Stimulated activated CD4-positive, alpha-beta T cell treated with anti-CD3 and anti-CD28 coated beads, Interleukin-2, amount 100 ng/mL, for 4 hours (primary cell): ENCODE measurements around the gene FEN1.

Source experiments
- DNase-seq: peaks from one replicate; pipeline ENCODE4 v3.0.0-alpha.2; 2020; ENCODE audit warnings: low read depth

FEN1 gene

DNA sequence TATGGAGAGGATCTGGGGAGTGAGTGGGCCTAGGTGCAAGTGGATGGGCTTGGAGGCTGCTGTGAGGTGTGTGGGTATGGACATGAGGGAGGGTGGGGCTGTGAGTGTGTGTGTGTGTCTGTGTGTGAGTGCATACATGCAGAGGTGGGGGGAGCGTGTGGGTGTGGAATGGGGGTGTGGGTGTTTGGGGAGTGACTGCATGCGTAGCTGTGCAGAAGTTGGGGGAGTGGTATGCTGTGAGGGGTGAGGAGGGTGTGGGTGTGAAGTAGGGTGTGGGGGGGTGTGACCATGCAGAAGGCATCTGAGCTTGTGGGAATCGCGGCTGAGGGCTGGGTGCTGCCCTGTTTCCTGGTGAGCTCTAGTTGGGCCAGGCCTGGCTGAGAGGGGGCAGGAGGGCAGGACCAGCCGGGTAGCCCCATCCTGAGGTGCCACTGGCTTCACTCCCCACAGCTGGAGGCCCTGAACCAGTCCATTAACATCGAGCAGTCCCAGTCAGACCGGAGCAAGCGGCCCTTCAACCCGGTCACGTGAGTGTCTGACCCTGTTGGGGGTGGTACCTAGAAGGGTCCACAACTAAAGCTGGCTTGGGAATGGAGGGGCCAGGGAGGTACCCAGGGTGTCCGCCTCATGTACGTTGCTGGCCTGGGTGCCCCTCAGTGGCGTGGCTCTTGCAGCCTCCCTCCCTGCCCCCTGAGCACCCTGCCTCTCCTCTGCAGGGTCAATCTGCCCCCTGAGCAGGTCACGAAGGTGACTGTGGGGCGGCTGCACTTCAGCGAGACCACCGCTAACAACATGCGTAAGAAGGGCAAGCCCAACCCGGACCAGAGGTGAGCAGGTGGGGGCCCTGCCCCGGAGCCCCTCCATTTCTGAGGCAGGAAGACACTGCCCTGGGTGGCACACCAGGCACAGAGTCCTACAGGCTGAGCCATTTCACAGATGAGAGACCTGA lies 16.8 kb upstream of the FEN1 start:
- DNase-seq, result no peak

DNA sequence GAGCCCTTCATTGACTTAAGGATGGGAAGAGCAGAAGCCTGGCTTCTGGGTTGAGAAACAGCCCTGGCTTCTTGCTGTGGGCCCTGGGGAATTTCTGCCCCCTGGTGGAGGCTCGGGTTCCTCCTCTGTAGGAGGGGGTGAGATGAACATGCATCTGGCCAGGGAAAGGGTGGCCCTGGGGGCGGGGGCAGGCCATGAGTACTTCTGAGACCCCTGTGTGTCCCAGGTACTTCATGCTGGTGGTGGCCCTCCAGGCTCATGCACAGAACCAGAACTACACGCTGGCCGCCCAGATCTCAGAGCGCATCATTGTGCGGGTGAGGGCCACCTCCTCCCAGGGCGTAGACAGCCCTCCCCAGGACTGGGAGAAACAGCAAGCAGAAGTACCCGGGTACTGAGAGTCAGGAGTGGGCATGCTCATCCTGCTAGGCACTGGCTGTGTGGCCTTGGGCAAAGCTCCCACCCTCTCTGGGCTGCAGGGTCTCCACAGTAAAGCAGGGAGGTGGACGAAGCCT lies 16.1 kb upstream of the FEN1 start:
- peak; percentile 23 for DNase-seq

GRCh38 chr11:61777234-61778090 lies 15.2 kb upstream of the FEN1 start:
- DNase-seq, result peak; percentile 48

GRCh38 chr11:61778357-61778886 lies 14.3 kb upstream of the FEN1 start:
- no peak for DNase-seq

DNA sequence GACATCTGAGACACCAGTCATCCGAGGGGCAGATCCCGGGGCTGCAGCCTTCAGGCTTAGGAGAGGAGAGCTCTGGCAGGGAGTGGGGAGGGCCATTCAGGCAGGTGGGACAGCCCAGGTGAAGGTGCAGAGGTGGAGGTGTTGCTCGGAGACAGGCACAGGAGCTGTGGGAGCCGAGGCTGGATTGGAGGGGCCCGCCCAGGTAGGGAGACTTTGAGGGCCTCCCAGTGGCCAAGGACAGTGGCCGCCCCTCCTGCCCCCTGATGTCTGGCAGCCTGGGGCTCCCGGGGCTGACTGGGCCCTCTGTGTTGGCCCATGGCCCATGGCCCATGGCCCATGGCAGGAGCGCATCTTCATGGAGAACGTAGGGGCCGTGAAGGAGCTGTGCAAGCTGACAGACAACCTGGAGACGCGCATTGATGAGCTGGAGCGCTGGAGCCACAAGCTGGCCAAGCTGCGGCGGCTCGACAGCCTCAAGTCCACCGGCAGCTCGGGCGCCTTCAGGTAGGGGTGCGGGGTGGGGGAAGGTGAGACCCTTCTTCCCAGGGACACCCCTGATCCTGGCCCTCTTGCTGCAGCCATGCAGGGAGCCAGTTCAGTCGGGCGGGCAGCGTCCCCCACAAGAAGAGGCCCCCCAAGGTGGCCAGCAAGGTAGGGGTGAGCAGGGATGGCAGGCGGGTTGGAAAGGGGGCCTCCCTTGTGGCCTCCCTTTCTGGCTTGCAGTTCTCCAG lies 13.6 kb upstream of the FEN1 start:
- no peak for DNase-seq

- no peak for DNase-seq
Observed at GRCh38 chr11:61779666-61780525, 12.8 kb upstream of the FEN1 start.

GRCh38 chr11:61780581-61781162 lies 12.0 kb upstream of the FEN1 start:
- DNase-seq, result no peak

DNA sequence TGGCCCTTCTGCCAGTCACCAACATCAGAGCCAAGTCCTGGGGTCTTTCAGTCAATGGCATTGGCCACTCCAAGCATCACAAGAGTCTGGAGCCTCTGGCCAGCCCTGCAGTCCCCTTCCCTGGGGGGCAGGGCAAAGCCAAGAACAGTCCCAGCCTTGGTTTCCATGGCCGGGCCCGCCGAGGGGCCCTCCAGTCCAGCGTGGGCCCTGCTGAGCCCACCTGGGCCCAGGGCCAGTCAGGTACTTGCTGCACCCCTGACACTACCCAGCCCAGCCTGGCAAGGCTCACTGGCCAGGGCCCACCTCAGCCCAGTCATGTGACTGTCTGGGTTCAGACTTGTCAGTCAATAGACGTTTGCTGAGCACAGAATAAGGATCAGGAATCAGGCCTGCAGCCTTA lies 11.1 kb upstream of the FEN1 start:
- DNase-seq, result no peak

GRCh38 chr11:61782299-61782698 lies 10.4 kb upstream of the FEN1 start:
- DNase-seq, result no peak

DNA sequence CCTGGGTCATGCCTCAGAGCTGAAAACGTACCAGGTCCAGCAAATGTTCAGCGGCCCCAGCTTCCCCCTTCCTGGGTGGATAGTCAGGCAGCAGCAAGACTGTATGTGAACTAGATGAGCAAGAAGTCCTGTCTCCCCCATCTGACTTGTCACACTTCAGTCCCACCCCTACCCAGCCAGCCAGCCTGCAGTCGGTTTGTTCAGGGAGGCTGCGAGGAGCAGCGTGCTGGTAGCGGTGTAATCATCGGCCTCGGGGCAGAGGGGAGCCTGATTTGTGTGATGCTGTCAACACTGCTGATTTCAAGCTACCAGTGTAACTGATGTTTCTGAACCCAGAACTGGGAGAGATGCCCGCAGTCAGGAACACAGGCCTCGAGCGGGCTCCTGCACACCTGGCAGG lies 9.9 kb upstream of the FEN1 start:
- no peak for DNase-seq

DNA sequence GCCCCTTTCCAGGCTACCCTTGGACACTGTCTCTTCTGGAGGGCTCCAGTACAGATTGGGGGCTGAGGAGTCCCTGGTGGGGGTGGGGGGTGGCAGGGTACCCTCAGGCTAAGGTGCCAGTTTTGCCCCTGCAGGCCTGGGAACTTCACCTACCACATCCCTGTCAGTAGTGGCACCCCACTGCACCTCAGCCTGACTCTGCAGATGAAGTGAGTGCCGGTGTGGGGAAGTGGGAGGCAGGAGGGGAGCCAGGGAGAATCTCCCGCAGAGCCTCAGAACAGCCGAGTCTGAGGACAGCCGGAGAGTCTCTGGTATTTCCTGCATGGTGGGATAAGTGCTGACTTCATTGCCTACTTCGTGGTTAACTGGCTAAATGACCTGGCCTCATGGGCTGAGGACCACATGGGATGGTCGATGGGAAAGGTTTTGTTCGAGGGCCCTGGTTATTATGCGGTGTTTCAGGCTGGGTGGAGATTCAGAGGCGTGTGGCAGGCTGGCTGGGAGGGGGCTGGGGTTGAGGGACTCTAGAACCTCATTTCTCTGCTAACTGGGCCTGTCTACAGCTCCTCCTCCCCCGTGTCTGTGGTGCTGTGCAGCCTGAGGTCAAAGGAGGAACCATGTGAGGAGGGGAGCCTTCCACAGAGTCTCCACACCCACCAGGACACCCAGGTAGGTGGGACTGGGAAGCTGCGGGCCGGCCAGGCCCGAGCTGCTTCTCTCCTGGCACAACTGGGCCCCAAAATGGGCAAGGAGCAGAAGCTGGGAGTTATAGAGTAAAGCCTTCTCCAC lies 8.8 kb upstream of the FEN1 start:
- DNase-seq, result no peak

DNA sequence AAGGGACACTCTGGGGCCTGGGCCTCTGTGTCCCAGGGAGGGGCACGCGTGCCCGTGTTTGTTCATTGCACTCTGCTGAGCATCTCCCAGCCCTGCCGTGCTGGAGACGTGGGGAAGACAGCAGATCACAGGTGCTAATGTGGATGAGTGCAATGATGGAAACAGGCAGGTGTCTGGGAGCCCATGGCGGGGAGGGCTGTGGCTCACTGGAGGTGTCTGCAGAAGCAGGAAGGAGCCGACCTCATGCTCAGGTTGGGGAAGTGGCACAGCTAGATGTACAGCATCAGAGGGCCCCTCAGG lies 8.3 kb upstream of the FEN1 start:
- no peak for DNase-seq

- DNase-seq, result no peak
Observed at GRCh38 chr11:61785837-61786402, 6.8 kb upstream of the FEN1 start.

DNA sequence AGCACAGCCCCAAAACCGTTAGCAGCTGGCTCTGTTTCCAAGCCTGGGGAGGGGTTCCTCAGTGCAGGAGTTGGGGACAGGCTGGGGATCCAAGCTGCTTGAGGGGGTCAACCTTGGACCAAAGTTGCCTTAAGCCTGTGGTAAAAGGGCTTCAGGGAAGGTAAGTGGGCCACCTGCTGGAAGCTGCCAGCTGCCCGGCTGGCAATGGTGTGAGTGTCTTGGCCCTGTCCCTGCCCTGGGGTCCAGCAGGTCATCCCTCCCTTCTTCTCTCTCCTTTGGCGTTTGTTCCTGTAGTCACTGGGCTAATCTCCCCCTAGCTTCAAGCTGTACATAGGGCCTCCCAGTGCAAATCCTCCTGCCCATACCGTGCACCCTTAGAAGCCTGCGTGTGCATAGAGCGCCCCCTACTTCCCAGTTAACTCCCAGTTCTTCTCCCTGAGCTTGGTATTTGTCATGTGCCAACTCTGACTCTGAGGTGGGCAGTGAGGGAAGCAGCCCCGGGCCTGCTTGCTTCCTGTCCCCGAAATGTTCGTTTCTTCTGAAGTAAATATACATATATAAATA lies 4.7 kb upstream of the FEN1 start:
- no peak for DNase-seq

DNA sequence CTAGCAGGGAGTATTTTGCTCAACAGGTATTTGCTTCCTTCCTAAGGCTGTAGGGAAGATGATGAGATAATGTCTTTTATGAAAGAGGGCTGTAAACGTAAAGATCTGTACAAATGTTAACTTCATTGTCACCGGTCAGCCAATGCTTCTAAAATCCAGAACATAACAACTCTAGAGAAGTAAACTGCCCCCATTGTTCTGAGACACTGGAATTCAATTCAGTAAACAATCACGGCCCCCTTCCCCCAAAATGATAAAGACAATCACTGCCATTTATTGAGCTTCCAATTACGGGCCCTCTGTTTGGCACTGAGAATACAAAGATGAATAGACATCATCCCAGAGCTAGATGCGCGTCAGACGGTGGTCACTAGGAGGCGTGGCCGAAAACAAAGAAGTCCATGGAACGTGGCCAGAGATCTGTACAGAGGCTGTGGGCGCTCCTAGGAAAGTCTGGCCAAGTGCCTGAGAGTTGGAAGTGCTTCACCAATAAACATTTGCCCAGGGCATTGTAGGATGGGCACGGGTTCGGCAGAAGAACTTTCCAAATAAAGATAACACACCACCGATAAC lies 888 bp upstream of the FEN1 start:
- no peak for DNase-seq

GRCh38 chr11:61793083-61793828 lies 545 bp downstream of the FEN1 start:
- DNase-seq, result no peak

DNA sequence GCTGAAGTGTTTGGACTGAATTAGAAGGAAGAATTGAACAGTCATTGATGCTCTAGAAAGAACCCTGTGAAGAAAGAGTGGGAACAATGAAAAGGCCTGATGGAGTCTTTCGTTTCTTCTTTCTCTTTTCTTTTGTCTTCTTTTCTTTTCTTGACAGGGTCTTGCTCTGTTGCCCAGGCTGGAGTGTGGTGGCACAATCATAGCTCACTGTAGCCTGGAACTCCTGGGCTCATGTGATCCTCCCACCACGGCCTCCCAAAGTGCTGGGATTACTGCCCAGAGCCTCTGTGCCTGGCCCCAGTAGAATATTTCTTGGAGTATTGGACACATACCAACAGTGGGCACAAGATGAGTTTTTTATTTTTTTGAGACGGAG lies 1.1 kb downstream of the FEN1 start:
- no peak for DNase-seq

- no peak for DNase-seq
Observed at GRCh38 chr11:61794579-61794978, 1.9 kb downstream of the FEN1 start.
